HG03460 (cell line): ENCODE measurements around the gene BTD.

Experiments used
- ATAC-seq: cut with Tn5 transposase; IDR thresholded peaks from one replicate; pipeline ENCODE4 v1.9.1; 2021; ENCODE audit not compliant: unreplicated experiment

The BTD gene

DNA sequence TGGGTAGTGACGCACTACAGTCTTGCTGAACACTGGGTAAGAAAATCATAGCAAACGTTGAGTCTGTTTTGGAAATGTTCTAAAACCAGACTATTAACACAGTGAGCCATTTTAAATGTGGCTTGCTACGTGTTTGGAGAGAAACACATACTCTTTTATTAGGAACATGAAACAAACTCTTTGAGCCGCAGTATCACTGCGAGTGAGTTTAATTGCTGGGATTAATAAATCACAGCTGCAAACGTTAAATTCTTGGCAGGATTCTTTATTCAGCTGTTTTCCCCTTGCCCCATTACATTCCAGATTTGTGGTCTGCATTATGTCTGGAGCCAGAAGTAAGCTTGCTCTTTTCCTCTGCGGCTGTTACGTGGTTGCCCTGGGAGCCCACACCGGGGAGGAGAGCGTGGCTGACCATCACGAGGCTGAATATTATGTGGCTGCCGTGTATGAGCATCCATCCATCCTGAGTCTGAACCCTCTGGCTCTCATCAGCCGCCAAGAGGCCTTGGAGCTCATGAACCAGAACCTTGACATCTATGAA lies 33.6 kb downstream of the BTD start:
- no peak for ATAC-seq

DNA sequence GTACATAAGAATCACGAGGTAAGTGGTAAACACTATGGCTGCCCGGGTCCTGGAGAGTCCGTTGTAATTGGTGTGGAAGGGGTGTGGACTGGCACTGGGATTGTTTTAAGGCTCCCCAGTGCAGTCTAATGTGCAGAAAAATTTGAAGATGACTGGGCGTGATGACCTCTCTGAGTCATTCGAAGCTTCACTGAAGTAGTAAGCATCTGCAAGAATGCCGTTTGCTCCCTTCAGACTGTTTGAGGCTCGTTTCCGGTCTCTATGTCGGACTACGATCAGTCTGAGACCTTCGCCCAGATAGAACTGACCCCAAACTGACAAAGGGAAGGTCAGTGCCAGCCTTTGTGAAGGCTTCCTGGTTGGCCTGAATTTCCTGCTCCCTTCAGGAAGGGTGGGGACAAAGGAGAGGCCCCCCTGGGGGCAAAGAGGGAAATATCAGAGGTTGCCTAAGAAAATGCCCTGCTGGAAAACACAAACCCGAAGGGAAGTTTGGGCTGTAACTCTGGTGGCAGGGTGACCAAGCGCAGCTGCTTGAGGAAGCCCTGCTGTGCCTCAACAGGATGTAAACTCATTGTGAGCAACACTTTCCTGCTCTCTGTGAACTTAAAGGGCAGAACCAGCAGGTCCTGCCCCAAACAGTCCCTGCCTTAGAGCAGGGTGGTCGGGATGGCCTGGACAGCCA lies 34.6 kb downstream of the BTD start:
- no peak for ATAC-seq

DNA sequence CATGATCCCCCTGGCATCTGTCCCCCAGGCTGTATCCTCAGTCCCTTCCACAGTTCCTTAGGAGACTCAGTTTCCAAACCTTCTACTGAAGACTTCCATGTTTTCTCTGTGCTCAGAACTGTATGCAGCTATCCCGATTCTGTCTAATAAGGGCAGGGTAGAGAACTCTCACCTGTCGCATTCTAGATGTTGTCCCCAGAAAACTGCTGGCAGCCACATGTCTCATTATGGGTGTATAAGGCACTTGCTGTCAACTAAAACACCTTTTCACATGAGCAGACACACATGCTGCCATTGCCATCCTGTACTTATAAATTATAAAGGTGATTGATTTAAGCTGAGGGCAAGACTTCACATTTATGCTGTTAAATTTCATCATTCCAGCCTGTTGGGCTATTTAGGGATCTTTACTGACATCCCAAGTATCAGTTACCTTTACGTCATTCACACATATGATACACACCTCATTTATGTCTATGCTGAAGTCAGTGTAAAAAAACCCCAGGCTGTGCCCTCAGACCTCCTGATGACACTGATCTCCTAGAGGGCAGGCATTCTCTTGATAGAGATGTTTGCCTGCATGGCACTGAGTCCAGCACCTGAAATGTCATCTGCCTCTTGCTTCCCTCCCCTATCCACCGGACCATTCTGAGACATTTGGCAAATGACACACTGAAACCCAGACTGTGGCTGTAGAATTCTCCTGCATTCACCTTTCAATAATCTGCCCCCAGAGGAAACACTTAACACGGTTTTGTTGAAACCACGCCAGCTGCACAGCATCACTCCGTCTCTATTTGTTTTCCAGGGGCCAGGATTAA lies 35.8 kb downstream of the BTD start:
- no peak for ATAC-seq

GRCh38 chr3:15638193-15638890 lies 36.8 kb downstream of the BTD start:
- ATAC-seq, result no peak

DNA sequence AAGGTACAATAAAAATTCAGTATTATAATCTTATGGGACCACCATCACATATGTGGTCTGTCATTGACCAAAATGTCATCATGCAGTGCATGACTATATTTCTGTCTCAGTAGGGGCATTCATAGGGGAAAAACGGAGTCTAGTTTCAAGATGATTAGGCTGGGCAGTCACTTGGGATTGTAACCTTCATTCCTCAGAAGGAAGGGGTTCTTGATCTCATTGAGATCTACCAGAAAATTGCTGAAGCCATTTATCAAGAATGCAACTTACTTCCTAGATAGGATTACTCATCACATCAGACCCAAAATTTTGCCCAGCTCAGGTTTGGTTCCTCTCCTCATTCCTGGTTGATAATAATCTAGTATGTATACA lies 37.3 kb downstream of the BTD start:
- no peak for ATAC-seq

DNA sequence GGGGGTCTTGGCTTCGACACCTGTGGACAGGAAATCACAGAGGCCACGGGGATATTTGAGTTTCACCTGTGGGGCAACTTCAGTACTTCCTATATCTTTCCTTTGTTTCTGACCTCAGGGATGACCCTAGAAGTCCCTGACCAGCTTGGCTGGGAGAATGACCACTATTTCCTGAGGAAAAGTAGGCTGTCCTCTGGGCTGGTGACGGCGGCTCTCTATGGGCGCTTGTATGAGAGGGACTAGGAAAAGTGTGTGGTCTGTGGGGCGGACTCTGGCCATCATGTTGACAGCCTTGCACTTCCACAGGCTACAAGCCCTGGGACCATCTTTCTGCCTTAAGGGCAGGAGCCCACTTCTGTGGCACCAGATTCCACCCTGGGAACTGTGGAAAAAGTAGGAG lies 43.7 kb downstream of the BTD start:
- no peak for ATAC-seq

DNA sequence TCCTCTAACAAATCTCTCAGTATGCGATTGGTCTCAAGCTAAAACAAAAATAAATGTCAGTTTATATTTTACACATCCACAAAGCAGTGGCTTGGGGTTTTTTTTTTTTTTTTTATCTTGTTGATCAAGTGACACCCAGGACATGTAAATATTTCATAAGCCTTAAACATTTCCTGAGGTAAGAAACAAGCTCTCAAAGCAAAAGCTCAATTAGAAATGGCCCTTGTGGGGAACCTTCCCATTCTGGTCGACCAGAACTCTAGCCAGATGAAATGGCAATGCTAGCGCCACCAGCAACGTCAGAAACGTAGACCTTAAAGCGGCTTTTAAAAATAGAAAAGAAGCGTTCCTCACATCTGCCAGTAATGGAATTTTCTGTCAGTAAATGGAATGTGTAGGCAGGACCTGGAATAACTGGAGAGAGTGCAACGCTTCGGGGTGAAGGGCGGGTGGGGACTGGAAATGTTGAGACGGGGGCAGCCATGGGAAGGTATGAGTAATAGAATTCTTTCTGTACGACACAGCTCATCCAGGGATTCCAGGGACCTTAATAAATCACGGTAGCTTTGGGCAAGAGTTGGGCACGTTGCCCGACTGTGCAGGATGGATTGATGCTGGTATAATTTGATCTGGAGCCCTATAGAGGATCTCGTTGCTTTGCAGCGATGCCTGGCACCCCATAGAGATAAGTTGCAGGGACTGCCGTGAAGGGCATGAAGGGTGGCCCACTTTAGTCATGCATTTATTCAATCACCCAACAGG lies 44.4 kb downstream of the BTD start:
- ATAC-seq, result no peak

- peak; percentile 13 for ATAC-seq
Measured at GRCh38 chr3:15646851-15647511, 45.4 kb downstream of the BTD start.

- ATAC-seq, result peak; percentile 95
Measured at GRCh38 chr3:15647611-15648167, 46.1 kb downstream of the BTD start.

DNA sequence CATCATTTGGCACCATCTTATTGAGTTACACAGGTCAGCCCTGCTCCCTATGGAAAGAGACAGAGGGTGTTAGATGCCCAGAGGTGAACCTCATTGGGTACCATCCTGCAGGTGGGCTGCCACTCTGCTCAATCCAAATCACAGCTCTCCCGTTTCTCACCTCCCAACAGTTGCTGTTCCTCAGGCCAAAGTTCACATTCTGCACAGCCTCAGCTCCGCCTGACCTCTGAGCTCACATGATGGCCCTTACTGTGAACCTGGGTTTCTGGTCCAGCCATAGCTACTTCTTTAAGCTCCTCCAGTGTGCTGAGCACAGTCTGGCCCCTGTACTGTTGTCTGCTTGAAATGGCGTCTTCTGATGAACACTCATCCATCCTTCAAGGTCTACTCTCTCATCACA lies 47.8 kb downstream of the BTD start:
- ATAC-seq, result no peak

- ATAC-seq, result no peak
Measured at GRCh38 chr3:15649858-15650257, 48.3 kb downstream of the BTD start.

GRCh38 chr3:15651396-15651795 lies 49.9 kb downstream of the BTD start:
- ATAC-seq, result no peak

GRCh38 chr3:15653321-15653720 lies 51.8 kb downstream of the BTD start:
- no peak for ATAC-seq

DNA sequence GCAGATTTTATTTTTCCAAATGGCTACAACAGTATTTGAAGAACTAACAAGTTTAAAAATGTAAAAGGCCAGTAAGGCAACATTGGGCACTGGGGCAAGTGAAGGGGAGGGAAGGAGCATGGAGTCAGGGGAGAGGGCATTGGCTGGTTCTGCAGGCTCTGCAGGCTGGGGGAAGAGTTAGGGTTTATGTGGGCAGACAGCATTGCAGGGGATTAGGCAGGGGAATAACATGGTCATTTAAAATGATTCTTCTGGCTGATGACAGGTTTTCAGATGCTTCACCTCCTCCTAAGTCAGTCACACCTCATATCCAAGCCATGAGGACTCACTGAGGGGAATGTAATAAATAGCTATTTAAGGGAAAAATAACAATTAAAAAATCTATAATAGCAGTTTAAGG lies 52.6 kb downstream of the BTD start:
- ATAC-seq, result no peak

GRCh38 chr3:15654891-15655290 lies 53.3 kb downstream of the BTD start:
- no peak for ATAC-seq

DNA sequence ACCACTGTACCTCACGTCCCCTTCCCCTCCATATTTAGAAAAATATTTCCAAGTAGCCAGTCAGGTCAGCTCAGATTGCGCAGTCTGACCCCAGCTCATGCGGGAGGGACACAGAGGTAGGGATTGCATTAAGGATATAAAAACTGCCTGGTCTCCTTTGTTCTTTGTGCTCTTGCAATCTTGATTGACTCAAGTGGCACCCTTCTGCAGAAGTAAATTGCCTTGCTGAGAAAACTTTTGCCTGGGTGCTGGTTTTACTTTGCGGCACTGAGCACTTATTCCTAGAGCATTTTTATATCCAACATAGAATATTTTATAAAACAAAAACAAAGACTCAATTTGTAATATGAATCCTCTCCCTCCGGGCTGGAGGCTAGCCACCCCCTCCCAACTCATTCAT lies 54.8 kb downstream of the BTD start:
- ATAC-seq, result no peak

DNA sequence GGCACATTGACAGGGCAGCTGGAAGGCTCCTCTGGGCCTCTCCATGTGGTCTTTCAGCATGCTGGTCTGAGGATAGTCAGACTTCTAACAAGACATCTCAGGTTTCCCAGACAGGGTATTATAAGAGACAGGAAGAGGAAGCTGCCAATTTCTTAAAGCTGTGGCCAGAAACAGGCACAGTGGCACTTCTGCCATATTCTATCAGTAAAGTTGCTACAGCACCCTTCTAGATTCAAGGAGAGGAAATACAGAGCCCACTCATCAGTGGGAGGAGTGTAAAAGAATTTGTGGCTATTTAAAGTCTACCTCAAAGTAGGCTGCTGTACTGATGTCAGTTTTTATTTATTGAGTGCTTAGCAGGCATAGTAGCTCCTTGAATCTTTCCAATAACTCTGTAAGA lies 55.5 kb downstream of the BTD start:
- no peak for ATAC-seq

GRCh38 chr3:15659254-15659975 lies 57.9 kb downstream of the BTD start:
- ATAC-seq, result no peak

DNA sequence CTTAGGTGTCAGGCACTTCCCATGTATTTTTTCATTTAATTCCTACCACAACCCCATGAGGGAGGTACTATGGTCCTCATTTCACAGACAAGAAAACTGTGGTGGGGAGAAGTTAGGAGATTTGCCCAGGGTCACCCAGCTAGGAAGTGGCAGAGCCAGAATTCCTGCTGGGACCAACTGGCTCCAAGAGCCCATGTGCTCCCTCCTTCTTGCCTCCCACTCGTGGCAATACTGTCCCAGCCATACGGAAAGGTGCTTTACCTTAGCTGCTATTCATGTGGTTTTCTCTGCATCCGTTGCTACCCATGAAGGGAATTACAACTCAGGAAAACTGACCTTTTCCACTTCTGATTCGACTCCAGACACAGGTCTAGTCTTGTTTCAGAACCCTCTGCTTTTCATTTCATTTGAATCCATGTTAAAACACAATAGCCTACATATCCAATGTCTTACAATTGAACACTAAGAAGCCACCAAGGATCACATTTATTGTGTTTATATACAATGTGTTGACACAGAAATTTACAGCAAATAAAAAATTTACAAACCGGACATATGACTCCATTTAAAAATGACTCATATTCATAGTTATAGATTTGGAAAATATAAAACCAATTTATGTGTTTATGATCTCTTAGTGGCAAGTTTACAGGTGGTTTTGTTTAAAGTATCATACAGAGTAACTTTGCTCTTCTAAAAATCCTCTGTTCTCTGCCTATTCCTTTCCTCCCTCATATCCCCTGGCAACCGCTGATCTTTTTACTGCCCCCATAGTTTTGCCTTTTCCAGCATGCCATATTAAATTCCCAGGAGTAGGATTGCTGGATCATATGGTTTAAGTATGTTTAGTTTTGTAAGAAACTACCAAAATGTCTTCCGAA lies 58.8 kb downstream of the BTD start:
- ATAC-seq, result no peak
